SK-N-MC (cell line): ENCODE data around the gene CLCN7.

Experiments
- DNase-seq: peaks from one replicate; pipeline ENCODE4 v3.0.0-alpha.2; 2011; ENCODE audit warnings: low read depth, low spot score
- H3K27ac ChIP-seq: fragments of 200-600 bp; sonication (generic); 2 replicates; pipeline ENCODE4 v1.5.1; 2016; ENCODE audit warnings: mixed run types
- H3K36me3 ChIP-seq: fragments of 200-600 bp; sonication (generic); 2 replicates; pipeline ENCODE4 v1.6.1; 2017; ENCODE audit warnings: antibody characterized with exemption, low read length, mixed read lengths; ENCODE audit not compliant: insufficient read depth
- H3K4me3 ChIP-seq: fragments of 200-600 bp; sonication (generic); 2 replicates; pipeline ENCODE4 v1.5.1; 2016
- H3K9ac ChIP-seq: fragments of 200-600 bp; sonication (generic); 2 replicates; pipeline ENCODE4 v1.8.0; 2017; ENCODE audit warnings: mixed run types, mixed read lengths; ENCODE audit not compliant: insufficient read length
- H3K9me3 ChIP-seq: fragments of 200-600 bp; sonication (generic); 2 replicates; pipeline ENCODE4 v1.6.1; 2017; ENCODE audit warnings: low read depth, mild to moderate bottlenecking, antibody characterized with exemption, low read length, moderate library complexity, mixed read lengths
- EZH2 ChIP-seq: fragments of 200-600 bp; sonication (generic); IDR thresholded peaks from one replicate; pipeline ENCODE4 v1.6.1; 2017; ENCODE audit warnings: antibody characterized with exemption
- FOXP2 ChIP-seq: optimal IDR thresholded peaks from 2 replicates; pipeline ENCODE3; 2011; ENCODE audit warnings: mild to moderate bottlenecking, moderate library complexity; ENCODE audit not compliant: insufficient read depth; ENCODE audit errors: extremely low read length, control extremely low read depth
- POLR2AphosphoS5 ChIP-seq: IDR thresholded peaks from 2 replicates; pipeline ENCODE4 v1.6.1; 2012; ENCODE audit warnings: mild to moderate bottlenecking, low read depth, low read length, borderline replicate concordance

Gene CLCN7

GRCh38 chr16:1449201-1449788 lies 25.5 kb downstream of the CLCN7 start:
- H3K27ac ChIP-seq, result no peak overlapping the region
- H3K4me3 ChIP-seq, result no peak overlapping the region
- TF ChIP-seq FOXP2 (no peak), POLR2AphosphoS5 (no peak), EZH2 (no peak)
- DNase-seq, result no peak
- no peaks in the 10 kb centered on the region for H3K9me3 ChIP-seq
- H3K9ac ChIP-seq, result no peak overlapping the region
- peaks cover 5% of the 10 kb centered on the region; the same call in 1 of the 2 replicates for H3K36me3 ChIP-seq

- H3K27ac ChIP-seq, result no peak overlapping the region
- no peak overlapping the region for H3K4me3 ChIP-seq
- DNase-seq, result no peak
- H3K36me3 ChIP-seq, result peaks cover 3% of the 10 kb centered on the region; the same call in 1 of the 2 replicates
- no peak for TF ChIP-seq EZH2
- no peak for TF ChIP-seq POLR2AphosphoS5
- H3K9ac ChIP-seq, result no peak overlapping the region
- H3K9me3 ChIP-seq, result no peaks in the 10 kb centered on the region
Observed at GRCh38 chr16:1448536-1449116, 26.2 kb downstream of the CLCN7 start.

- TF ChIP-seq EZH2 (no peak), POLR2AphosphoS5 (no peak), FOXP2 (no peak)
- no peaks in the 10 kb centered on the region; the same call in 1 of the 2 replicates for H3K36me3 ChIP-seq
- no peak overlapping the region for H3K4me3 ChIP-seq
- H3K9ac ChIP-seq, result no peak overlapping the region
- no peaks in the 10 kb centered on the region for H3K9me3 ChIP-seq
- no peak for DNase-seq
- no peak overlapping the region for H3K27ac ChIP-seq
Observed at GRCh38 chr16:1447965-1448364, 26.9 kb downstream of the CLCN7 start.

- DNase-seq, result no peak
- no peaks in the 10 kb centered on the region for H3K9me3 ChIP-seq
- TF ChIP-seq FOXP2 (no peak), POLR2AphosphoS5 (no peak), EZH2 (no peak)
- no peak overlapping the region for H3K9ac ChIP-seq
- no peak overlapping the region for H3K27ac ChIP-seq
- H3K4me3 ChIP-seq, result no peak overlapping the region
- no peaks in the 10 kb centered on the region; the same call in 1 of the 2 replicates for H3K36me3 ChIP-seq
Observed at GRCh38 chr16:1446296-1447080, 28.3 kb downstream of the CLCN7 start.

- Histone ChIP-seq H3K4me3 (no peak overlapping the region), H3K27ac (no peak overlapping the region), H3K9me3 (no peaks in the 10 kb centered on the region), H3K36me3 (no peaks in the 10 kb centered on the region), H3K9ac (no peak overlapping the region)
- no peak for DNase-seq
- TF ChIP-seq EZH2, result no peak
Observed at GRCh38 chr16:1445518-1446203, 29.2 kb downstream of the CLCN7 start.

GRCh38 chr16:1444730-1445517 lies 29.9 kb downstream of the CLCN7 start:
- TF ChIP-seq FOXP2 (no peak), POLR2AphosphoS5 (no peak), EZH2 (no peak)
- Histone ChIP-seq H3K36me3 (no peaks in the 10 kb centered on the region), H3K27ac (no peak overlapping the region), H3K9ac (no peak overlapping the region), H3K9me3 (no peaks in the 10 kb centered on the region), H3K4me3 (no peak overlapping the region)
- DNase-seq, result no peak

- no peak within 1 kb of the TSS for H3K9ac ChIP-seq
- no peak for DNase-seq
Observed at GRCh38 chr16:1443980-1444729, 30.7 kb downstream of the CLCN7 start, which contains the start of gene CCDC154. Gene CCDC154, minus strand, starts transcription at chr16:1444556. Its CDS starts 234 bp downstream, at chr16:1444322.

More at GRCh38 chr16:1443980-1444729, 30.7 kb downstream of the CLCN7 start, which contains the start of gene CCDC154:
- Histone ChIP-seq H3K9me3 (no peaks in the 10 kb centered on the region), H3K27ac (no peak within 1 kb of the TSS), H3K36me3 (no peaks in the 10 kb centered on the region), H3K4me3 (no peak within 1 kb of the TSS)
- TF ChIP-seq EZH2, result no peak
- no peak for TF ChIP-seq POLR2AphosphoS5
- no peak for TF ChIP-seq FOXP2
